OCI-LY3 (cell line): ENCODE measurements around the gene LSS.

ENCODE experiments used
- CTCF ChIP-seq: fragments of 200-600, 300-600 bp; sonication (generic); IDR thresholded peaks from 2 replicates; pipeline ENCODE4 v1.5.1; 2014; ENCODE audit warnings: antibody characterized with exemption, low read length, low read depth
- EZH2phosphoT487 ChIP-seq: fragments of 200-600 bp; shearing (Covaris generic); IDR thresholded peaks from 2 replicates; pipeline ENCODE4 v1.6.1; 2018; ENCODE audit warnings: antibody characterized with exemption, mixed run types, low read depth

GRCh38 chr21:46211786-46212720 lies 16.5 kb downstream of the LSS start:
- TF ChIP-seq EZH2phosphoT487 (no peak), CTCF (no peak)
